ENCODE results near the gene CASK.

GRCh38 chrX:41825796-41826195, 97.6 kb downstream of the CASK start:
- no peak for TF ChIP-seq CTCF (IDR thresholded peaks at IDR 0.05; ENCODE audit: borderline replicate concordance, extremely low read depth, low read length, poor library complexity, severe bottlenecking)
- TF ChIP-seq EZH2 (IDR thresholded peaks at IDR 0.05; ENCODE audit: borderline replicate concordance, low read depth, low read length, severe bottlenecking): no peak

Measured in DND-41 (cell line).